H9 (cell line): ENCODE results near the gene ZNF593. TPM values are rescaled to one million over a fixed set of nuclear protein-coding genes. Genes with fewer than 3 reads are reported as not detected.

Experiments
- DNase-seq: peaks from one replicate; pipeline ENCODE4 v3.0.0-alpha.2; 2017
- H2AFZ ChIP-seq: one replicate; pipeline ENCODE4 v1.6.1; 2013; ENCODE audit warnings: mild to moderate bottlenecking, low read length, control low read depth, moderate library complexity
- H2AK5ac ChIP-seq: 2 replicates; pipeline ENCODE4 v1.6.1; 2013; ENCODE audit warnings: low read length, control low read depth, mixed read lengths; ENCODE audit not compliant: insufficient read length
- H2BK120ac ChIP-seq: one replicate; pipeline ENCODE4 v1.6.1; 2013; ENCODE audit warnings: low read depth, mild to moderate bottlenecking, low read length, control low read depth, inconsistent platforms; ENCODE audit not compliant: poor library complexity, severe bottlenecking
- H2BK12ac ChIP-seq: 2 replicates; pipeline ENCODE4 v1.6.1; 2013; ENCODE audit warnings: low read length, control low read depth, mixed read lengths, low read depth; ENCODE audit not compliant: insufficient read length
- H2BK15ac ChIP-seq: 2 replicates; pipeline ENCODE4 v1.6.1; 2013; ENCODE audit warnings: low read depth, low read length, control low read depth
- H2BK20ac ChIP-seq: one replicate; pipeline ENCODE4 v1.6.1; 2013; ENCODE audit warnings: low read depth, mild to moderate bottlenecking, low read length, control low read depth, inconsistent platforms; ENCODE audit not compliant: poor library complexity, severe bottlenecking
- H2BK5ac ChIP-seq: 2 replicates; pipeline ENCODE4 v1.6.1; 2013; ENCODE audit warnings: low read length, control low read depth, mixed read lengths; ENCODE audit not compliant: insufficient read length
- H3K14ac ChIP-seq: 2 replicates; pipeline ENCODE4 v1.6.1; 2013; ENCODE audit warnings: low read length, control low read depth; ENCODE audit not compliant: insufficient read depth
- H3K18ac ChIP-seq: 2 replicates; pipeline ENCODE4 v1.6.1; 2013; ENCODE audit warnings: low read depth, mild to moderate bottlenecking, mixed read lengths, low read length, control low read depth; ENCODE audit not compliant: insufficient read length
- H3K23ac ChIP-seq: 2 replicates; pipeline ENCODE4 v1.6.1; 2013; ENCODE audit warnings: low read length, control low read depth, mixed read lengths, low read depth; ENCODE audit not compliant: insufficient read length
- H3K23me2 ChIP-seq: 2 replicates; pipeline ENCODE4 v1.6.1; 2013; ENCODE audit warnings: low read depth, mild to moderate bottlenecking, mixed read lengths, low read length, control low read depth; ENCODE audit not compliant: insufficient read length, poor library complexity, severe bottlenecking
- H3K27ac ChIP-seq: 2 replicates; pipeline ENCODE4 v1.5.1; 2013; ENCODE audit warnings: low read length, control low read depth, mixed read lengths, low read depth; ENCODE audit not compliant: insufficient read length
- H3K27me3 ChIP-seq: 2 replicates; pipeline ENCODE4 v1.6.1; 2013; ENCODE audit warnings: low read length, control low read depth, inconsistent platforms; ENCODE audit not compliant: insufficient read depth
- H3K4ac ChIP-seq: 2 replicates; pipeline ENCODE4 v1.6.1; 2013; ENCODE audit warnings: low read depth, mild to moderate bottlenecking, control low read depth, inconsistent platforms, low read length, moderate library complexity
- H3K4me1 ChIP-seq: 2 replicates; pipeline ENCODE4 v1.6.1; 2013; ENCODE audit warnings: low read length, control low read depth, inconsistent platforms; ENCODE audit not compliant: insufficient read depth
- H3K4me2 ChIP-seq: 2 replicates; pipeline ENCODE4 v1.6.1; 2013; ENCODE audit warnings: low read length, control low read depth, mixed read lengths; ENCODE audit not compliant: insufficient read length, insufficient read depth
- H3K56ac ChIP-seq: 2 replicates; pipeline ENCODE4 v1.6.1; 2013; ENCODE audit warnings: low read depth, mild to moderate bottlenecking, mixed read lengths, low read length, control low read depth; ENCODE audit not compliant: insufficient read length
- H3K79me1 ChIP-seq: 2 replicates; pipeline ENCODE4 v1.6.1; 2013; ENCODE audit warnings: low read depth, mild to moderate bottlenecking, moderate library complexity, low read length, control low read depth, inconsistent platforms; ENCODE audit not compliant: insufficient read depth, poor library complexity, severe bottlenecking
- H3K79me2 ChIP-seq: 2 replicates; pipeline ENCODE4 v1.6.1; 2013; ENCODE audit warnings: low read length, control low read depth, inconsistent platforms; ENCODE audit not compliant: insufficient read depth
- H3K9ac ChIP-seq: 2 replicates; pipeline ENCODE4 v1.6.1; 2013; ENCODE audit warnings: low read length, control low read depth, mixed read lengths; ENCODE audit not compliant: insufficient read length; ENCODE audit errors: extremely low read depth
- H3K9me3 ChIP-seq: one replicate; pipeline ENCODE4 v1.6.1; 2013; ENCODE audit warnings: low read depth, low read length, inconsistent platforms; ENCODE audit not compliant: control insufficient read depth
- H3T11ph ChIP-seq: one replicate; pipeline ENCODE4 v1.6.1; 2013; ENCODE audit warnings: mild to moderate bottlenecking, low read length, control low read depth, inconsistent platforms
- H4K20me1 ChIP-seq: one replicate; pipeline ENCODE4 v1.6.1; 2013; ENCODE audit not compliant: control insufficient read depth, insufficient read length, insufficient read depth
- H4K5ac ChIP-seq: 2 replicates; pipeline ENCODE4 v1.6.1; 2013; ENCODE audit warnings: low read depth, mild to moderate bottlenecking, mixed read lengths, low read length, control low read depth; ENCODE audit not compliant: insufficient read length
- H4K8ac ChIP-seq: replicated peaks from 2 replicates; pipeline ENCODE4 v1.6.1; 2013; ENCODE audit warnings: low read length, control low read depth, mixed read lengths, low read depth; ENCODE audit not compliant: insufficient read length
- H4K91ac ChIP-seq: 2 replicates; pipeline ENCODE4 v1.6.1; 2013; ENCODE audit warnings: low read depth, mild to moderate bottlenecking, moderate library complexity, mixed read lengths, low read length, control low read depth; ENCODE audit not compliant: insufficient read length
- H3K27ac Mint-ChIP-seq, 3 experiments: 2 replicates in 2 of 3; 3 replicates in 1 of 3; pipeline ENCODE4 v1.8.0; 2020 to 2021; ENCODE audit warnings: mixed read lengths in 3 of 3, mild to moderate bottlenecking in 1 of 3, moderate library complexity in 1 of 3
- H3K27me3 Mint-ChIP-seq: 2 replicates; pipeline ENCODE4 v1.8.0; 2021; ENCODE audit warnings: low read depth, mild to moderate bottlenecking, moderate library complexity, mixed read lengths
- H3K36me3 Mint-ChIP-seq, 3 experiments: 2 replicates in 2 of 3; 3 replicates in 1 of 3; pipeline ENCODE4 v1.8.0; 2020 to 2021; ENCODE audit warnings: low read depth in 3 of 3, mixed read lengths in 3 of 3; ENCODE audit not compliant: insufficient read depth in 1 of 3
- H3K4me1 Mint-ChIP-seq, 2 experiments: 2 replicates each; pipeline ENCODE4 v1.8.0; 2020; ENCODE audit warnings: mixed read lengths in 2 of 2
- H3K4me3 Mint-ChIP-seq, 2 experiments: 2 replicates in 1 of 2; 3 replicates in 1 of 2; pipeline ENCODE4 v1.8.0; 2020 to 2021; ENCODE audit warnings: mild to moderate bottlenecking in 2 of 2, mixed read lengths in 2 of 2, moderate library complexity in 1 of 2
- H3K9me3 Mint-ChIP-seq, 2 experiments: 2 replicates in 1 of 2; 3 replicates in 1 of 2; pipeline ENCODE4 v1.8.0; 2020; ENCODE audit warnings: mild to moderate bottlenecking in 2 of 2, mixed read lengths in 2 of 2, moderate library complexity in 1 of 2
- WGBS: extraction: QIAGEN DNeasy Blood & Tissue Kit; methylation state at CpG from one replicate; pipeline ENCODE4 v1.1.7; 2013; ENCODE audit warnings: missing lambda C conversion rate, low lambda C conversion rate, mixed read lengths; ENCODE audit not compliant: insufficient read length; ENCODE audit errors: extremely low coverage; 5-methylcytosine and 5-hydroxymethylcytosine counted together
- total RNA-seq: library from RNA; stranded (reverse); gene quantifications from 2 replicates; pipeline ENCODE4 v1.2.1, GENCODE V29; 2021
- TF ChIP-seq, protein P1 (sequence below): fragments of 200-600 bp; sonication (generic); conservative IDR thresholded peaks from 3 replicates; pipeline ENCODE4 v1.8.0; 2021; ENCODE audit warnings: antibody characterized with exemption, mild to moderate bottlenecking

ZNF593 gene
- total RNA-seq, 1 experiment from 2014 or later = 48.2 TPM

DNA sequence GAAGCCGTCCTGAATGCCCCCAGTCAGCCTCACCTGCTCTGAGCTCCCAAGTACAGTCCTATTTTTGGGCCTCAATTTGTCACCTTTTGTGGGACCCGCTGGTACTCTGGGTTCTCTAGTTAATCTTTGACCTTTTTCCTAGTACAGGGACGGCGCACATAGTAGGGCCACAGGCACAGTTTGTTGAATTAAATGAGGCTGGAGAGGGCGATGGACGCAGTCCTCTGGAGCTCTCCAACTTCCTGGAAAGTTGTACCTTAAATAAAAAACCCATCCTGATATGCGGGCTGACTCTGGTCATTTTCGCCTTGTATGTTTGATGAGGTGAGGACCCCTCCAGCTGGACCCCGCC is 6.0 kb upstream of the ZNF593 start:
- Histone ChIP-seq H3K23ac (no peak overlapping the region), H4K20me1 (no peaks in the 10 kb centered on the region), H2AK5ac (no peak overlapping the region), H3K79me1 (no peaks in the 10 kb centered on the region), H2BK120ac (no peak overlapping the region), H2BK5ac (no peak overlapping the region), H4K5ac (no peak overlapping the region), H2BK12ac (no peak overlapping the region), H4K8ac (no peak overlapping the region), H3K4me2 (no peak overlapping the region), H3K79me2 (no peaks in the 10 kb centered on the region), H3K4ac (no peak overlapping the region), H3K56ac (no peak overlapping the region), H2BK15ac (no peak overlapping the region), H2BK20ac (no peak overlapping the region), H4K91ac (no peak overlapping the region), H3K18ac (no peak overlapping the region), H3K27me3 (peaks cover 29% of the 10 kb centered on the region; the same call in 1 of the 2 replicates), H3T11ph (no peak overlapping the region), H3K23me2 (peaks cover 19% of the 10 kb centered on the region), H3K27ac (no peak overlapping the region), H2AFZ (no peak overlapping the region), H3K4me1 (peaks cover 9% of the 10 kb centered on the region; the same call in 1 of the 2 replicates), H3K9me3 (no peaks in the 10 kb centered on the region), H3K14ac (no peak overlapping the region), H3K9ac (no peak overlapping the region)
- no CpG with 5 or more reads among the region's 9 CpGs for WGBS
- H3K9me3 Mint-ChIP-seq = peaks cover 0 to 4% of the 10 kb centered on the region in 2 experiments; a peak in 1 of 5 replicates
- peaks cover 86% of the 10 kb centered on the region for H3K27me3 Mint-ChIP-seq
- peaks cover 37 to 58% of the 10 kb centered on the region in 2 experiments for H3K4me1 Mint-ChIP-seq
- no peaks in the 10 kb centered on the region for H3K36me3 Mint-ChIP-seq
- peak overlapping the region in 1 of 2 experiments; percentile 62; a peak in 2 of 5 replicates for H3K4me3 Mint-ChIP-seq
- H3K27ac Mint-ChIP-seq = no peak overlapping the region
- no peak for DNase-seq
- TF ChIP-seq, protein P1, sequence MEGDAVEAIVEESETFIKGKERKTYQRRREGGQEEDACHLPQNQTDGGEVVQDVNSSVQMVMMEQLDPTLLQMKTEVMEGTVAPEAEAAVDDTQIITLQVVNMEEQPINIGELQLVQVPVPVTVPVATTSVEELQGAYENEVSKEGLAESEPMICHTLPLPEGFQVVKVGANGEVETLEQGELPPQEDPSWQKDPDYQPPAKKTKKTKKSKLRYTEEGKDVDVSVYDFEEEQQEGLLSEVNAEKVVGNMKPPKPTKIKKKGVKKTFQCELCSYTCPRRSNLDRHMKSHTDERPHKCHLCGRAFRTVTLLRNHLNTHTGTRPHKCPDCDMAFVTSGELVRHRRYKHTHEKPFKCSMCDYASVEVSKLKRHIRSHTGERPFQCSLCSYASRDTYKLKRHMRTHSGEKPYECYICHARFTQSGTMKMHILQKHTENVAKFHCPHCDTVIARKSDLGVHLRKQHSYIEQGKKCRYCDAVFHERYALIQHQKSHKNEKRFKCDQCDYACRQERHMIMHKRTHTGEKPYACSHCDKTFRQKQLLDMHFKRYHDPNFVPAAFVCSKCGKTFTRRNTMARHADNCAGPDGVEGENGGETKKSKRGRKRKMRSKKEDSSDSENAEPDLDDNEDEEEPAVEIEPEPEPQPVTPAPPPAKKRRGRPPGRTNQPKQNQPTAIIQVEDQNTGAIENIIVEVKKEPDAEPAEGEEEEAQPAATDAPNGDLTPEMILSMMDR = no peak
